ENCODE measurements around the gene WNT2B.

DNA sequence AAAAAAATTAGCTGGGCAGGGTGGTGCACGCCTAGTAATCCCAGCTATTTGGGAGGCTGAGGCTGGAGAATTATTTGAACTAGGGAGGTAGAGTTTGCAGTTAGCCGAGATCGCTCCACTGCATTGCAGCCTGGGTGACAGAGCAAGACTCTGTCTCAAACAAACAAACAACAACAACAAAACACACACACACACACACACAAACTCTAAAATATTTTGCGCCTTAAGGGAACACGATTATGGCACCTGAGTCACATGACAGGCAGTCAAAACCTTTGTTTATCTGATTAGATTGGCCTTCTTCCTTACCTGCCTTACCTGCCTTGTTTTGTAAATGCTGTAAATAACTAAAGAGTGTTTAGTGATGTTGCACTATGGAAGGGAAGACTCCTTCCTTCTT, 20.6 kb upstream of the WNT2B start:
- TF ChIP-seq SIRT6 (IDR thresholded peaks at IDR 0.05; ENCODE audit: low read length): no peak
- no peak for TF ChIP-seq GABPA (IDR thresholded peaks at IDR 0.05; ENCODE audit: borderline replicate concordance, insufficient read depth, low read length)
- no peak for TF ChIP-seq CHD1 (IDR thresholded peaks at IDR 0.05; ENCODE audit: low read depth, low read length)
- TF ChIP-seq POLR2AphosphoS5 (IDR thresholded peaks at IDR 0.05; ENCODE audit: low read depth, low read length): no peak
- TF ChIP-seq HDAC6 (IDR thresholded peaks at IDR 0.05; ENCODE audit: low read depth, low read length): no peak
- TF ChIP-seq RAD21 (IDR thresholded peaks at IDR 0.05 in 1 of 2, conservative IDR thresholded peaks at IDR 0.05 in 1 of 2; ENCODE audit: low read depth in 2 of 2, low read length in 2 of 2): no peak
- TF ChIP-seq, protein P1, sequence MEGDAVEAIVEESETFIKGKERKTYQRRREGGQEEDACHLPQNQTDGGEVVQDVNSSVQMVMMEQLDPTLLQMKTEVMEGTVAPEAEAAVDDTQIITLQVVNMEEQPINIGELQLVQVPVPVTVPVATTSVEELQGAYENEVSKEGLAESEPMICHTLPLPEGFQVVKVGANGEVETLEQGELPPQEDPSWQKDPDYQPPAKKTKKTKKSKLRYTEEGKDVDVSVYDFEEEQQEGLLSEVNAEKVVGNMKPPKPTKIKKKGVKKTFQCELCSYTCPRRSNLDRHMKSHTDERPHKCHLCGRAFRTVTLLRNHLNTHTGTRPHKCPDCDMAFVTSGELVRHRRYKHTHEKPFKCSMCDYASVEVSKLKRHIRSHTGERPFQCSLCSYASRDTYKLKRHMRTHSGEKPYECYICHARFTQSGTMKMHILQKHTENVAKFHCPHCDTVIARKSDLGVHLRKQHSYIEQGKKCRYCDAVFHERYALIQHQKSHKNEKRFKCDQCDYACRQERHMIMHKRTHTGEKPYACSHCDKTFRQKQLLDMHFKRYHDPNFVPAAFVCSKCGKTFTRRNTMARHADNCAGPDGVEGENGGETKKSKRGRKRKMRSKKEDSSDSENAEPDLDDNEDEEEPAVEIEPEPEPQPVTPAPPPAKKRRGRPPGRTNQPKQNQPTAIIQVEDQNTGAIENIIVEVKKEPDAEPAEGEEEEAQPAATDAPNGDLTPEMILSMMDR (IDR thresholded peaks at IDR 0.05; ENCODE audit: control extremely low read depth in 1 of 3, insufficient read depth in 1 of 3, low read depth in 1 of 3, low read length in 3 of 3): no peak
- no peak for TF ChIP-seq POLR2A (IDR thresholded peaks at IDR 0.05; ENCODE audit: control extremely low read depth in 1 of 2, low read depth in 2 of 2, low read length in 2 of 2)
- TF ChIP-seq CREB1 (IDR thresholded peaks at IDR 0.05): no peak
- TF ChIP-seq CEBPB (IDR thresholded peaks at IDR 0.05; ENCODE audit: low read depth, low read length): no peak
- no peak for TF ChIP-seq YY1 (IDR thresholded peaks at IDR 0.05; ENCODE audit: low read depth, low read length)
